Measurements from ENCODE around the gene PNPO. TPM values are rescaled to one million over a fixed set of nuclear protein-coding genes. Genes with fewer than 3 reads are reported as not detected.

The PNPO gene
- total and polyA plus RNA-seq, 2 of the 8 experiments (the other 6 are each of a cell fraction or from before 2014, with no cell fraction given) = 7.0 to 8.1 TPM

GRCh38 chr17:47913050-47913449 lies 28.3 kb upstream of the PNPO start (continued):
- TF ChIP-seq ATF2 (IDR thresholded peaks at IDR 0.05; ENCODE audit: low read length) (no peak), CEBPB (IDR thresholded peaks at IDR 0.05; ENCODE audit: low read depth, low read length) (no peak)

All from H1 (cell line).